DMS53 treated with DMSO at 0.1 percent for 48 hours (cell line): Measurements from ENCODE around the gene SNX24.
"Not testable (repeated sequence)": the region's sequence is repeated elsewhere in the genome, so short reads cannot be mapped to it uniquely, and the experiment has no call there.

ENCODE experiments used
- DNase-seq: peaks from one replicate; lab custom pipeline; 2025; ENCODE audit not compliant: unreplicated experiment; lab: John Stamatoyannopoulos, UW

SNX24 gene

GRCh38 chr5:122959740-122960445 is 114.5 kb downstream of the SNX24 start:
- no peak for DNase-seq

GRCh38 chr5:122963305-122963704 is 117.9 kb downstream of the SNX24 start:
- DNase-seq, result no peak

- no peak for DNase-seq
Observed at GRCh38 chr5:122965111-122965510, 119.7 kb downstream of the SNX24 start.

GRCh38 chr5:122967085-122967484 is 121.7 kb downstream of the SNX24 start:
- DNase-seq, result no peak

- DNase-seq, result peak; percentile 14
Observed at GRCh38 chr5:122967625-122968024, 122.2 kb downstream of the SNX24 start.

GRCh38 chr5:122968056-122968455 is 122.6 kb downstream of the SNX24 start:
- not testable (repeated sequence) for DNase-seq

- no peak for DNase-seq
Observed at GRCh38 chr5:122971333-122971732, 125.9 kb downstream of the SNX24 start.

GRCh38 chr5:122972877-122973276 is 127.5 kb downstream of the SNX24 start:
- no peak for DNase-seq

GRCh38 chr5:122973759-122974158 is 128.3 kb downstream of the SNX24 start:
- DNase-seq, result not testable (repeated sequence)

GRCh38 chr5:122974251-122974650 is 128.8 kb downstream of the SNX24 start:
- DNase-seq, result not testable (repeated sequence)

GRCh38 chr5:122977319-122977718 is 131.9 kb downstream of the SNX24 start:
- no peak for DNase-seq

GRCh38 chr5:122978068-122978467 is 132.7 kb downstream of the SNX24 start:
- DNase-seq, result no peak

GRCh38 chr5:122978644-122979297 is 133.4 kb downstream of the SNX24 start:
- no peak for DNase-seq

GRCh38 chr5:122981846-122982245 is 136.4 kb downstream of the SNX24 start:
- DNase-seq, result no peak

GRCh38 chr5:122982376-122982775 is 137.0 kb downstream of the SNX24 start:
- DNase-seq, result no peak

- DNase-seq, result no peak
Observed at GRCh38 chr5:122984425-122984824, 139.0 kb downstream of the SNX24 start.

- DNase-seq, result no peak
Observed at GRCh38 chr5:122985006-122985700, 139.7 kb downstream of the SNX24 start.

GRCh38 chr5:122985954-122986721 is 140.7 kb downstream of the SNX24 start:
- DNase-seq, result no peak

- DNase-seq, result no peak
Observed at GRCh38 chr5:122996091-122996490, 150.7 kb downstream of the SNX24 start.

GRCh38 chr5:122997294-122997693 is 151.9 kb downstream of the SNX24 start:
- DNase-seq, result peak; percentile 37

GRCh38 chr5:122999947-123000563 is 154.6 kb downstream of the SNX24 start:
- DNase-seq, result no peak
